Prostate gland (tissue), 2 donors: Measurements from ENCODE around the gene LCN10. TPM values are rescaled to one million over a fixed set of nuclear protein-coding genes. Genes with fewer than 3 reads are reported as not detected.

Source experiments
- DNase-seq: peaks from one replicate; pipeline ENCODE4 v3.0.0-alpha.2; 2019; ENCODE audit warnings: low spot score
- H3K27ac ChIP-seq, 2 donors: fragments of 200-600 bp; sonication (generic); 2 replicates each; pipeline ENCODE4 v1.5.1; 2017 to 2019
- H3K27me3 ChIP-seq: fragments of 200-600 bp; sonication (generic); replicated peaks from 2 replicates; pipeline ENCODE4 v1.5.1; 2019; ENCODE audit not compliant: insufficient read depth
- H3K36me3 ChIP-seq, 2 donors: fragments of 200-600 bp; sonication (generic); 1 replicate in 1 of 2; 2 replicates in 1 of 2; pipeline versions ENCODE4 v1.5.1 to v1.8.1; 2017 to 2019
- H3K4me1 ChIP-seq: fragments of 200-600 bp; sonication (generic); replicated peaks from 2 replicates; pipeline ENCODE4 v1.5.1; 2019
- H3K4me3 ChIP-seq, 2 donors: fragments of 200-600 bp; sonication (generic); 2 replicates each; pipeline ENCODE4 v1.5.1; 2017 to 2019
- H3K9me3 ChIP-seq: fragments of 200-600 bp; sonication (generic); 2 replicates; pipeline ENCODE4 v1.5.1; 2017
- CTCF ChIP-seq, 4 experiments: fragments of 200-600 bp in 2 of 4; fragments of 450-650 bp in 2 of 4; sonication (generic) in 2 of 4; IDR thresholded peaks; 1 replicate in 3 of 4; 2 replicates in 1 of 4; pipeline ENCODE4 v1.5.1; 2016 to 2019; ENCODE audit warnings: antibody characterized with exemption in 4 of 4, mild to moderate bottlenecking in 2 of 4, moderate library complexity in 2 of 4
- POLR2A ChIP-seq: fragments of 450-650 bp; IDR thresholded peaks from one replicate; pipeline ENCODE4 v1.6.1; 2016; ENCODE audit warnings: antibody characterized with exemption, mild to moderate bottlenecking
- POLR2AphosphoS5 ChIP-seq: sonication (generic); formaldehyde crosslinking; IDR thresholded peaks from one replicate; pipeline ENCODE4 v1.6.1; 2017; ENCODE audit warnings: antibody characterized with exemption
- WGBS: methylation state at CpG from one replicate; pipeline ENCODE4 v1.1.5; 2018; 5-methylcytosine and 5-hydroxymethylcytosine counted together
- intact Hi-C: fragments of 100-400 bp; cut with DNase I; formaldehyde crosslinking; loops from one replicate; pipeline ENCODE4 v1.14.2; 2022
- total RNA-seq, 2 donors: library from RNA; depleted of rRNA; stranded (reverse); fragments of >200 nt; gene quantifications; one replicate each; pipeline ENCODE4 v1.1.0, GENCODE V29; 2016

Gene LCN10
- total RNA-seq, 2 donors from 2014 or later = 3.9 to 14.8 TPM

GRCh38 chr9:136728080-136728547, 14.6 kb downstream of the LCN10 start:
- Histone ChIP-seq H3K4me3 (peak overlapping the region; percentile 78 to 84), H3K36me3 (peaks cover 0 to 4% of the 10 kb centered on the region in 2 donors), H3K9me3 (no peaks in the 10 kb centered on the region), H3K27me3 (no peaks in the 10 kb centered on the region), H3K27ac (peak overlapping the region; percentile 62 to 78), H3K4me1 (peaks cover 14% of the 10 kb centered on the region)
- intact Hi-C loops = loop anchor here (10.0 kb wide), 1 partner anchor 117 kb away; the partner anchor contains the start of genes AJM1 and PHPT1
- under 1% methylated on average over 58 of the region's 66 CpGs for WGBS
- TF ChIP-seq POLR2AphosphoS5 (peak; percentile 96), POLR2A (peak; percentile 94), CTCF (IDR thresholded peaks at IDR 0.05) (peak; percentile 94 to 100 (median 98))
- DNase-seq = peak; percentile 83

- peaks cover 0 to 5% of the 10 kb centered on the region in 2 donors for H3K36me3 ChIP-seq
- no peak for DNase-seq
- intact Hi-C loops = loop anchor here (10.0 kb wide), 1 partner anchor 118 kb away; the partner anchor contains the start of genes AJM1 and PHPT1
- 17% methylated on average over 18 of the region's 18 CpGs for WGBS
- H3K27me3 ChIP-seq = no peaks in the 10 kb centered on the region
- peak overlapping the region; percentile 78 to 84 for H3K4me3 ChIP-seq
- peaks cover 14% of the 10 kb centered on the region for H3K4me1 ChIP-seq
- peak overlapping the region in 1 of 2 donors; percentile 67 for H3K27ac ChIP-seq
- TF ChIP-seq POLR2A (no peak), CTCF (IDR thresholded peaks at IDR 0.05) (peak in 3 of 4 experiments; percentile 22 to 56 (median 44)), POLR2AphosphoS5 (peak; percentile 5)
- H3K9me3 ChIP-seq = no peaks in the 10 kb centered on the region
These were observed 16.0 kb downstream of the LCN10 start for GRCh38 chr9:136726631-136727191.

- Histone ChIP-seq H3K4me1 (peaks cover 14% of the 10 kb centered on the region), H3K9me3 (no peaks in the 10 kb centered on the region), H3K36me3 (peaks cover 0 to 5% of the 10 kb centered on the region in 2 donors), H3K27ac (peak overlapping the region; percentile 32 to 67), H3K27me3 (no peaks in the 10 kb centered on the region), H3K4me3 (peak overlapping the region in 1 of 2 donors; percentile 84)
- intact Hi-C loops = loop anchor here (10.0 kb wide), 1 partner anchor 119 kb away; the partner anchor contains the start of genes AJM1 and PHPT1
- WGBS = 27% methylated on average over 12 of the region's 16 CpGs
- no peak for DNase-seq
- TF ChIP-seq POLR2A (no peak), POLR2AphosphoS5 (no peak), CTCF (IDR thresholded peaks at IDR 0.05) (no peak)
These were observed 16.6 kb downstream of the LCN10 start for GRCh38 chr9:136726118-136726517.

GRCh38 chr9:136725612-136726011, 17.1 kb downstream of the LCN10 start:
- Histone ChIP-seq H3K27me3 (no peaks in the 10 kb centered on the region), H3K27ac (peak overlapping the region; percentile 32 to 67), H3K4me1 (peaks cover 14% of the 10 kb centered on the region), H3K36me3 (peaks cover 0 to 5% of the 10 kb centered on the region in 2 donors), H3K4me3 (peak overlapping the region in 1 of 2 donors; percentile 84), H3K9me3 (no peaks in the 10 kb centered on the region)
- TF ChIP-seq POLR2AphosphoS5 (peak; percentile 19), POLR2A (no peak)
- peak; percentile 48 for DNase-seq
- WGBS = 55% methylated on average over 10 of the region's 10 CpGs
- intact Hi-C loops = loop anchor here (10.0 kb wide), 1 partner anchor 119 kb away; the partner anchor contains the start of genes AJM1 and PHPT1

- H3K4me1 ChIP-seq = peaks cover 14% of the 10 kb centered on the region
- no peaks in the 10 kb centered on the region for H3K27me3 ChIP-seq
- no peak overlapping the region for H3K27ac ChIP-seq
- intact Hi-C loops = loop anchor here (10.0 kb wide), 1 partner anchor 120 kb away; the partner anchor contains the start of genes AJM1 and PHPT1
- TF ChIP-seq POLR2AphosphoS5 (no peak), CTCF (IDR thresholded peaks at IDR 0.05) (no peak), POLR2A (no peak)
- H3K9me3 ChIP-seq = no peaks in the 10 kb centered on the region
- WGBS = 79% methylated on average over 7 of the region's 7 CpGs
- no peak overlapping the region for H3K4me3 ChIP-seq
- DNase-seq = no peak
- H3K36me3 ChIP-seq = peaks cover 0 to 5% of the 10 kb centered on the region in 2 donors
These were observed 18.0 kb downstream of the LCN10 start for GRCh38 chr9:136724772-136725171.
